Inferior parietal cortex (tissue), 1 donor: ENCODE data around the gene SCTR.

Experiments used
- DNase-seq: peaks from one replicate; pipeline ENCODE4 v3.0.0-alpha.2; 2016; ENCODE audit errors: extremely low spot score

SCTR gene

GRCh38 chr2:119523383-119523951 is 816 bp downstream of the SCTR start:
- no peak for DNase-seq

GRCh38 chr2:119522671-119523070 is 1.6 kb downstream of the SCTR start:
- no peak for DNase-seq

- DNase-seq, result no peak
Measured at GRCh38 chr2:119521433-119522050, 2.7 kb downstream of the SCTR start.

- no peak for DNase-seq
Measured at GRCh38 chr2:119520696-119521432, 3.4 kb downstream of the SCTR start.

- DNase-seq, result no peak
Measured at GRCh38 chr2:119519057-119519408, 5.2 kb downstream of the SCTR start.

- DNase-seq, result no peak
Measured at GRCh38 chr2:119518401-119519056, 5.8 kb downstream of the SCTR start.

GRCh38 chr2:119517433-119517832 is 6.8 kb downstream of the SCTR start:
- peak; percentile 15 for DNase-seq

- no peak for DNase-seq
Measured at GRCh38 chr2:119516121-119516520, 8.2 kb downstream of the SCTR start.

GRCh38 chr2:119513832-119514231 is 10.5 kb downstream of the SCTR start:
- DNase-seq, result no peak

GRCh38 chr2:119512946-119513345 is 11.3 kb downstream of the SCTR start:
- DNase-seq, result no peak

- DNase-seq, result no peak
Measured at GRCh38 chr2:119511989-119512388, 12.3 kb downstream of the SCTR start.

- DNase-seq, result no peak
Measured at GRCh38 chr2:119508756-119509155, 15.5 kb downstream of the SCTR start.

GRCh38 chr2:119496682-119497081 is 27.6 kb downstream of the SCTR start:
- no peak for DNase-seq

GRCh38 chr2:119495948-119496347 is 28.3 kb downstream of the SCTR start:
- DNase-seq, result no peak

- DNase-seq, result no peak
Measured at GRCh38 chr2:119494163-119494790, 30.0 kb downstream of the SCTR start.

GRCh38 chr2:119491776-119492525 is 32.3 kb downstream of the SCTR start:
- DNase-seq, result no peak

- DNase-seq, result no peak
Measured at GRCh38 chr2:119490653-119491195, 33.6 kb downstream of the SCTR start.

- DNase-seq, result no peak
Measured at GRCh38 chr2:119490106-119490505, 34.2 kb downstream of the SCTR start.

- DNase-seq, result no peak
Measured at GRCh38 chr2:119489232-119489952, 34.9 kb downstream of the SCTR start.
